H1 (cell line): Measurements from ENCODE around the gene STH. TPM values are rescaled to one million over a fixed set of nuclear protein-coding genes. Genes with fewer than 3 reads are reported as not detected.

Source experiments
- CTCF ChIA-PET: fragments of 300-600 bp; sonication (Branson Sonifier 250); formaldehyde crosslinking; loops from one replicate; lab custom pipeline; 2021; ENCODE audit not compliant: partially characterized antibody; lab: Charles Lee
- POLR2A ChIA-PET: fragments of 300-600 bp; sonication (Branson Sonifier 250); formaldehyde crosslinking; loops from one replicate; lab custom pipeline; 2021; ENCODE audit warnings: inconsistent platforms; ENCODE audit not compliant: partially characterized antibody; lab: Charles Lee
- DNase-seq, 2 experiments: peaks; one replicate each; pipeline versions ENCODE4 v3.0.0 to v3.0.0-alpha.2; 2010 to 2022; ENCODE audit warnings: low spot score in 2 of 2, low read depth in 1 of 2, mixed read lengths in 1 of 2
- FAIRE-seq: peaks from 2 replicates; lab custom pipeline; 2011; peaks lifted over from hg19 to GRCh38; lab: Jason Lieb, UNC
- H2AFZ ChIP-seq: 2 replicates; pipeline ENCODE4 v1.8.1; 2012; ENCODE audit warnings: low read length, inconsistent platforms
- H2AK5ac ChIP-seq: 2 replicates; pipeline ENCODE4 v1.6.1; 2013; ENCODE audit warnings: low read depth, low read length
- H2BK120ac ChIP-seq: replicated peaks from 2 replicates; pipeline ENCODE3; 2013; ENCODE audit warnings: low read depth, low read length, inconsistent platforms
- H2BK12ac ChIP-seq: 2 replicates; pipeline ENCODE4 v1.6.1; 2013; ENCODE audit warnings: low read depth, low read length
- H2BK15ac ChIP-seq: 2 replicates; pipeline ENCODE4 v1.6.1; 2013; ENCODE audit warnings: low read length
- H2BK20ac ChIP-seq: 2 replicates; pipeline ENCODE4 v1.6.1; 2013; ENCODE audit warnings: low read length
- H2BK5ac ChIP-seq: 2 replicates; pipeline ENCODE4 v1.6.1; 2013; ENCODE audit warnings: low read depth, low read length
- H3K14ac ChIP-seq: 2 replicates; pipeline ENCODE4 v1.6.1; 2013; ENCODE audit warnings: inconsistent platforms; ENCODE audit not compliant: insufficient read length
- H3K18ac ChIP-seq: 2 replicates; pipeline ENCODE4 v1.6.1; 2013; ENCODE audit warnings: low read length; ENCODE audit errors: extremely low read depth
- H3K23ac ChIP-seq: 2 replicates; pipeline ENCODE4 v1.6.1; 2013; ENCODE audit warnings: inconsistent platforms; ENCODE audit not compliant: insufficient read length
- H3K23me2 ChIP-seq: 2 replicates; pipeline ENCODE4 v1.6.1; 2013; ENCODE audit warnings: low read depth, low read length
- H3K27ac ChIP-seq: 2 replicates; pipeline ENCODE4 v1.6.1; 2011; ENCODE audit warnings: low read depth, low read length, inconsistent platforms
- H3K27me3 ChIP-seq, 4 experiments: replicated peaks in 1 of 4; 1 replicate in 1 of 4; 2 replicates in 3 of 4; pipeline versions ENCODE4 v1.6.1 to v1.8.1; 2011 to 2013; ENCODE audit warnings: low read length in 3 of 4, mild to moderate bottlenecking in 3 of 4, inconsistent platforms in 2 of 4, mixed read lengths in 2 of 4, moderate library complexity in 1 of 4; ENCODE audit not compliant: control insufficient read depth in 3 of 4, insufficient read depth in 3 of 4; ENCODE audit errors: extremely low read depth in 1 of 4
- H3K36me3 ChIP-seq, 4 experiments: 2 replicates each; pipeline versions ENCODE4 v1.6.1 to v1.8.1; 2011 to 2013; ENCODE audit warnings: mild to moderate bottlenecking in 4 of 4, low read length in 3 of 4, moderate library complexity in 2 of 4, control low read depth in 1 of 4, inconsistent platforms in 1 of 4; ENCODE audit not compliant: insufficient read depth in 4 of 4, control insufficient read depth in 2 of 4
- H3K4ac ChIP-seq: replicated peaks from 2 replicates; pipeline ENCODE3; 2013; ENCODE audit warnings: low read length, low read depth, mixed read lengths, inconsistent platforms; ENCODE audit not compliant: insufficient read length
- H3K4me1 ChIP-seq, 4 experiments: replicated peaks in 1 of 4; 1 replicate in 1 of 4; 2 replicates in 3 of 4; pipeline versions ENCODE4 v1.6.1 to v1.8.1; 2011 to 2013; ENCODE audit warnings: low read length in 3 of 4, inconsistent platforms in 2 of 4, mixed read lengths in 1 of 4; ENCODE audit not compliant: insufficient read depth in 4 of 4, control insufficient read depth in 3 of 4
- H3K4me2 ChIP-seq, 2 experiments: 2 replicates each; pipeline versions ENCODE4 v1.6.1 to v1.8.1; 2011 to 2013; ENCODE audit warnings: low read depth in 2 of 2, low read length in 2 of 2, control low read depth in 1 of 2, inconsistent platforms in 1 of 2, mild to moderate bottlenecking in 1 of 2; ENCODE audit not compliant: insufficient read depth in 1 of 2
- H3K4me3 ChIP-seq, 4 experiments: fragments of 200-600, 300-600 bp in 1 of 4; sonication (generic), shearing (Covaris generic), sonication (Bioruptor Twin) in 1 of 4; 2 replicates each; pipeline versions ENCODE4 v1.5.1 to v1.8.1; 2011 to 2016; ENCODE audit warnings: low read length in 4 of 4, low read depth in 3 of 4, control low read depth in 2 of 4, inconsistent platforms in 2 of 4, mild to moderate bottlenecking in 2 of 4, mixed read lengths in 1 of 4, moderate library complexity in 1 of 4; ENCODE audit not compliant: insufficient read depth in 2 of 4; ENCODE audit errors: extremely low read depth in 1 of 4
- H3K56ac ChIP-seq: replicated peaks from 2 replicates; pipeline ENCODE3; 2013; ENCODE audit warnings: low read depth, mild to moderate bottlenecking, mixed read lengths, low read length, inconsistent platforms; ENCODE audit not compliant: insufficient read length
- H3K79me1 ChIP-seq: 2 replicates; pipeline ENCODE4 v1.6.1; 2013; ENCODE audit warnings: low read depth, low read length, control low read depth
- H3K79me2 ChIP-seq, 2 experiments: 2 replicates each; pipeline versions ENCODE4 v1.6.1 to v1.8.1; 2012 to 2013; ENCODE audit warnings: low read length in 2 of 2, mild to moderate bottlenecking in 2 of 2, inconsistent platforms in 1 of 2; ENCODE audit not compliant: insufficient read depth in 2 of 2, control insufficient read depth in 1 of 2
- H3K9ac ChIP-seq, 4 experiments: replicated peaks in 1 of 4; 1 replicate in 1 of 4; 2 replicates in 3 of 4; pipeline versions ENCODE4 v1.6.1 to v1.8.1; 2011 to 2013; ENCODE audit warnings: low read depth in 3 of 4, low read length in 3 of 4, control low read depth in 2 of 4, mild to moderate bottlenecking in 2 of 4, moderate library complexity in 2 of 4, inconsistent platforms in 1 of 4; ENCODE audit errors: extremely low read depth in 1 of 4
- H3K9me3 ChIP-seq, 2 experiments: 2 replicates each; pipeline versions ENCODE4 v1.6.1 to v1.8.1; 2012 to 2013; ENCODE audit warnings: mild to moderate bottlenecking in 2 of 2, moderate library complexity in 2 of 2, control low read depth in 1 of 2, inconsistent platforms in 1 of 2, low read depth in 1 of 2, low read length in 1 of 2, mixed read lengths in 1 of 2; ENCODE audit not compliant: insufficient read depth in 2 of 2
- H4K20me1 ChIP-seq, 2 experiments: replicated peaks in 1 of 2; 2 replicates each; pipeline versions ENCODE3 to v1.8.1; 2011 to 2013; ENCODE audit warnings: inconsistent platforms in 2 of 2, low read length in 2 of 2, mild to moderate bottlenecking in 1 of 2; ENCODE audit not compliant: insufficient read depth in 2 of 2, control insufficient read depth in 1 of 2
- H4K5ac ChIP-seq: 2 replicates; pipeline ENCODE4 v1.6.1; 2013; ENCODE audit warnings: low read length, low read depth, mixed read lengths, inconsistent platforms; ENCODE audit not compliant: insufficient read length
- H4K8ac ChIP-seq: 2 replicates; pipeline ENCODE4 v1.8.0; 2013; ENCODE audit warnings: mild to moderate bottlenecking, moderate library complexity, low read length, inconsistent platforms; ENCODE audit not compliant: insufficient read depth; ENCODE audit errors: extremely low read depth
- H4K91ac ChIP-seq: replicated peaks from 2 replicates; pipeline ENCODE3; 2013; ENCODE audit warnings: low read length, mixed read lengths, inconsistent platforms; ENCODE audit not compliant: insufficient read length
- GABPA ChIP-seq: IDR thresholded peaks from 2 replicates; pipeline ENCODE4 v1.6.1; 2011; ENCODE audit warnings: mild to moderate bottlenecking, low read length, moderate library complexity, borderline replicate concordance; ENCODE audit not compliant: insufficient read depth
- MAFK ChIP-seq: IDR thresholded peaks from 2 replicates; pipeline ENCODE4 v1.6.1; 2012; ENCODE audit warnings: low read depth, mild to moderate bottlenecking, improper control_type of control experiment, low read length
- SIN3A ChIP-seq, 2 experiments: IDR thresholded peaks in 1 of 2; conservative IDR thresholded peaks in 1 of 2; 2 replicates each; pipeline ENCODE4 v1.6.1; 2011 to 2012; ENCODE audit warnings: low read length in 2 of 2, improper control_type of control experiment in 1 of 2, low read depth in 1 of 2, mild to moderate bottlenecking in 1 of 2
- WGBS, 2 experiments: shearing (Covaris generic) in 1 of 2; methylation state at CpG; one replicate each; pipeline versions ENCODE4 v1.1.6 to v1.1.7; 2013 to 2015; ENCODE audit warnings: low lambda C conversion rate in 2 of 2, mixed read lengths in 2 of 2, inconsistent platforms in 1 of 2, low coverage in 1 of 2, missing lambda C conversion rate in 1 of 2; ENCODE audit not compliant: insufficient replicate concordance in 2 of 2, insufficient coverage in 1 of 2, insufficient read length in 1 of 2; ENCODE audit errors: extremely low coverage in 1 of 2, missing lambda C conversion rate in 1 of 2; 5-methylcytosine and 5-hydroxymethylcytosine counted together
- polyA plus RNA-seq, 7 experiments: library from polyadenylated mRNA; depleted of rRNA in 3 of 7; stranded (reverse) in 5 of 7; unstranded in 2 of 7; fragments of >200 nt in 5 of 7; fragments of 200-250 nt in 2 of 7; gene quantifications; 1 replicate in 5 of 7; 2 replicates in 1 of 7; 4 replicates in 1 of 7; pipeline versions ENCODE4 v1.2.1 to v1.2.3, GENCODE V29; 2011 to 2013; ENCODE audit warnings: missing spikeins in 2 of 7, mixed read lengths in 2 of 7
- total RNA-seq: library from RNA; stranded (reverse); fragmentation: NEBNext Ultra II Directional; extraction: Animal tissue kit (Norgen Biotek cat#: 25700); gene quantifications from 2 replicates; pipeline ENCODE4 v1.2.1, GENCODE V29; 2021

Gene STH
- total and polyA plus RNA-seq, 2 of the 8 experiments (the other 6 are each of a cell fraction or from before 2014, with no cell fraction given): not detected

- H4K5ac ChIP-seq: no peak overlapping the region
- CTCF ChIA-PET: interaction anchor here (1.4 to 1.6 kb wide), 2 partner anchors 14 kb away, joined by 3 to 7 read pairs; partner anchors contain the start of gene STH
Measured at GRCh38 chr17:45985447-45985846, 13.6 kb upstream of the STH start.

More at GRCh38 chr17:45985447-45985846, 13.6 kb upstream of the STH start:
- H3K9ac ChIP-seq: no peak overlapping the region
- peaks cover 0 to 10% (median 5%) of the 10 kb centered on the region in 4 experiments; a peak in 4 of 7 replicates for H3K4me1 ChIP-seq
- H3K14ac ChIP-seq: no peak overlapping the region
- H2BK5ac ChIP-seq: no peak overlapping the region
- H2AFZ ChIP-seq: no peak overlapping the region
- H4K91ac ChIP-seq: no peak overlapping the region
- H2BK120ac ChIP-seq: no peak overlapping the region
- no peak overlapping the region for H3K18ac ChIP-seq
- no peaks in the 10 kb centered on the region for H3K79me1 ChIP-seq
- DNase-seq (no peak), FAIRE-seq (no peak)
- 0 out of 2 replicates have a peak overlapping the region, but pooled peaks have one; percentile 29 for H2BK15ac ChIP-seq
- H3K4me2 ChIP-seq: no peak overlapping the region
- H3K36me3 ChIP-seq: no peaks in the 10 kb centered on the region
- POLR2A ChIA-PET: interaction anchor here (0.7 kb wide), 1 partner anchor 16 kb away, joined by 3 read pairs; no protein-coding TSS in a partner anchor
- H4K20me1 ChIP-seq: no peaks in the 10 kb centered on the region
- no peak overlapping the region for H3K56ac ChIP-seq
- H2BK20ac ChIP-seq: no peak overlapping the region
- H3K23ac ChIP-seq: no peak overlapping the region
- no peak overlapping the region for H3K4ac ChIP-seq
- no peak overlapping the region for H2AK5ac ChIP-seq
- H3K9me3 ChIP-seq: no peaks in the 10 kb centered on the region
- H3K27me3 ChIP-seq: no peaks in the 10 kb centered on the region; a peak in 1 of 7 replicates
- H3K23me2 ChIP-seq: no peaks in the 10 kb centered on the region
- no peak overlapping the region for H4K8ac ChIP-seq
- no peak overlapping the region for H3K4me3 ChIP-seq
- 90% methylated on average over 4 of the region's 4 CpGs; no CpG with 5 or more reads in 1 of the 2 experiments for WGBS, 2 experiments
- no peak overlapping the region for H3K27ac ChIP-seq
- TF ChIP-seq SIN3A (conservative IDR thresholded peaks at IDR 0.05 in 1 of 2, IDR thresholded peaks at IDR 0.05 in 1 of 2; ENCODE audit: low read depth in 1 of 2, low read length in 2 of 2) (no peak), MAFK (peak; percentile 74), GABPA (no peak)
- TF ChIP-seq, all 59 proteins: peak for 1
- H3K79me2 ChIP-seq: no peaks in the 10 kb centered on the region
- no peak overlapping the region for H2BK12ac ChIP-seq
